MCF 10A (cell line): Measurements from ENCODE around the gene COL26A1. TPM values are rescaled to one million over a fixed set of nuclear protein-coding genes. Genes with fewer than 3 reads are reported as not detected.

Experiments used
- BruUV-seq: library from RNA; stranded (reverse); fragments of 400-500 nt; replicated peaks from 2 replicates; lab custom pipeline; 2021; lab: Mats Ljungman, UMichigan
- CTCF ChIA-PET: fragments of 300-600 bp; sonication (Branson Sonifier 250); formaldehyde crosslinking; extraction: SDS; loops from one replicate; lab custom pipeline; 2021; ENCODE audit warnings: antibody characterized with exemption, inconsistent platforms; lab: Yijun Ruan, JAX
- POLR2A ChIA-PET: fragments of 300-600, 350-650 bp; sonication (Branson Sonifier 250); formaldehyde crosslinking; extraction: SDS; loops from one replicate; lab custom pipeline; 2020; ENCODE audit warnings: antibody characterized with exemption, inconsistent platforms; lab: Yijun Ruan, JAX
- DNase-seq: peaks from one replicate; pipeline ENCODE4 v3.0.0-alpha.2; 2018; ENCODE audit not compliant: unreplicated experiment
- H3K27ac Mint-ChIP-seq: one replicate; pipeline ENCODE4 v1.8.0; 2022; ENCODE audit warnings: mild to moderate bottlenecking, low read depth, mixed read lengths; ENCODE audit not compliant: unreplicated experiment
- H3K27me3 Mint-ChIP-seq: one replicate; pipeline ENCODE4 v1.8.0; 2022; ENCODE audit warnings: mixed read lengths; ENCODE audit not compliant: insufficient read depth, unreplicated experiment
- H3K36me3 Mint-ChIP-seq: one replicate; pipeline ENCODE4 v1.8.0; 2022; ENCODE audit warnings: mild to moderate bottlenecking, moderate library complexity, mixed read lengths; ENCODE audit not compliant: insufficient read depth, unreplicated experiment
- H3K4me1 Mint-ChIP-seq: one replicate; pipeline ENCODE4 v1.8.0; 2022; ENCODE audit warnings: mixed read lengths; ENCODE audit not compliant: insufficient read depth, unreplicated experiment
- H3K4me3 Mint-ChIP-seq: one replicate; pipeline ENCODE4 v1.8.0; 2022; ENCODE audit warnings: mild to moderate bottlenecking, moderate library complexity, mixed read lengths; ENCODE audit not compliant: unreplicated experiment
- H3K9me3 Mint-ChIP-seq: one replicate; pipeline ENCODE4 v1.8.0; 2022; ENCODE audit warnings: mixed read lengths; ENCODE audit not compliant: unreplicated experiment
- CTCF ChIP-seq: fragments of 200-600 bp; IDR thresholded peaks from one replicate; pipeline ENCODE4 v1.8.0; 2022; ENCODE audit warnings: antibody characterized with exemption, mild to moderate bottlenecking; ENCODE audit not compliant: unreplicated experiment
- intact Hi-C: fragments of 100-400 bp; cut with micrococcal nuclease; formaldehyde crosslinking; loops from 2 replicates; pipeline ENCODE4 v1.14.1; 2022
- total RNA-seq: library from RNA; stranded (reverse); gene quantifications from 2 replicates; pipeline ENCODE4 v1.2.3, GENCODE V29; 2022

The COL26A1 gene
- total RNA-seq, 1 experiment from 2014 or later, result not detected

DNA sequence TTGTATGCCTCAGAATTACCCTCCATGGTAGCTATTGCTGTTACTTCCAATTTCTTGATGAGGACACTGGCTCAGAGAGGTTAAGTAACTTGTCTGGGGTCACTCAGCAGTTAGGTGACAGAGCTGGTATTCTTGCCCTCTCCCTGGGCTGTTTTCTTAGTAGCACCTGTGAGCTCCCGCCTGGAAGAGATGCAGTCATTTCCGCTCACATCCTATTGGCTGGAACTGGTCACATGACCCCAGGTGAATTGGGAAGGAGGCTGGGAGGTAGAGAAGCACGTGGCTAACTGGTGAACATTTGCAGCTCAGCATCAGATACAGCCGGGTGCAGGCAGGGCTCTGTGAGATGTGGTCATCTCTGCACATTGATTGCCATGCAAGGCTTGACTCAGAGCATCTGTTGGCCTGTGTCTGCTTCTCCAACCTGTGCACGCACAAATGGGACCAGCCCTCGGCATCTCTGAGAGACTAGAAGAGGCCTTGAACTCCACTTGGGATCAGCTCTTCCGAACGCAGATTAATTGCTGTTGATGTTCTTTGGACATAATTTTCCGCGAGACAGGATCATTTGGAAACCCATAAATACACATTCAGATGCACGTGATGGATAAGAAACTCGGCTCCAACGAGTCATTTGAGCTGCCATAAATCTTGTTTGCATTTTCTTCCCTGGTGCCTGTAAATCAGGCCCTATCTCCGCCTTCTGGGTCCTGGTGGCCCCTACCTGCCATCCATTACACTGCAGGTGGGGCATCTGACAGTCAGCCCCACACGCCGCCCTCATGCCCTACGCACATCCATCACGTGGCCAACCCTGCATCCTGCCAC, 223.6 kb downstream of the COL26A1 start:
- Mint-ChIP-seq H3K4me3 (no peak overlapping the region), H3K27ac (no peak overlapping the region), H3K9me3 (peaks cover 12% of the 10 kb centered on the region), H3K27me3 (peaks cover 17% of the 10 kb centered on the region), H3K4me1 (no peaks in the 10 kb centered on the region), H3K36me3 (peaks cover 5% of the 10 kb centered on the region)
- no peak for DNase-seq
- BruUV-seq, result no TSS peak
- CTCF ChIA-PET, result interaction anchor here (0.9 to 1.1 kb wide), 3 partner anchors 16 to 651 kb away, joined by 3 to 7 read pairs (median 5); no protein-coding TSS in a partner anchor
- POLR2A ChIA-PET, result no interaction called here
- no peak for TF ChIP-seq CTCF
- intact Hi-C loops, result no loop called here

DNA sequence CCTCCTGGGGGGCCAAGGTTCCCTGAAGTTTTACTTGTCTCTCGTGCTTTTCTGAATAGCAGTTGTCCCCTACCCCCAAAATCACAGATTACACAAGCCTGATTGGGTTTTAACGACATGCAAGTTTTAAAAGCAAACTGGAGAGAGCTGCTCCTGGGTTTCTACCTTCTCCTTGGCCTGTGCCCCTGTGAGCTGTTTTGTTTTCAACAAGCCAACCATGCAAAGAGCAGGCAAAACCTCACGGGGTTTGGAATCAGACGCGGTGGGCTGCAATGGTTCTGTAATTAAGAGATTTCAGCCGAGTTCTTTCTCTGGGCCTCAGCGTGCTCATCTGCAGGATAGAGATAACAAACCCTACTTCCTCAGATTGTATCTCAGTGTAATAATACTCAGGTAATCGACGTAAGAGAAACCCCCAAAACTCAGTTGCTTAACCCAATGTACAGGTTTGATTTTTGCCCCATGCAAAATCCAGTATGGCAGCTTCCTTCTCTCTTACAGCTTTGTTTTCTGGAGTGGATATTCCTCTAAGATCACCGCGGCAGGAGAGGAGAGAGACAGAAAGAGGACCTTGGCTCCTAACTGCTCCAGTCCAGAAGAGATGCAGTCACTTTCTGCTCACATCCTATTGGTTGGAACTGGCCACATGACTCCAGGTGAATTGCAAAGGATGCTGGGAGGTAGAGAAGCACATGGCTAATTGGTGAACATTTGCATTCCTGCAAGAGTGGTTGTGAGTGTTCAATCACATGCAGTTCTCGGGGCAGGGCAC, 224.4 kb downstream of the COL26A1 start:
- Mint-ChIP-seq H3K27ac (no peak overlapping the region), H3K4me3 (no peak overlapping the region), H3K4me1 (no peaks in the 10 kb centered on the region), H3K27me3 (peaks cover 17% of the 10 kb centered on the region), H3K9me3 (peaks cover 12% of the 10 kb centered on the region), H3K36me3 (peaks cover 8% of the 10 kb centered on the region)
- ChIA-PET POLR2A (no interaction called here), CTCF (interaction anchor here (0.9 kb wide), 2 partner anchors 16 to 137 kb away, joined by 4 to 5 read pairs; no protein-coding TSS in a partner anchor)
- intact Hi-C loops, result no loop called here
- no peak for DNase-seq
- no peak for TF ChIP-seq CTCF
- BruUV-seq, result no TSS peak

DNA sequence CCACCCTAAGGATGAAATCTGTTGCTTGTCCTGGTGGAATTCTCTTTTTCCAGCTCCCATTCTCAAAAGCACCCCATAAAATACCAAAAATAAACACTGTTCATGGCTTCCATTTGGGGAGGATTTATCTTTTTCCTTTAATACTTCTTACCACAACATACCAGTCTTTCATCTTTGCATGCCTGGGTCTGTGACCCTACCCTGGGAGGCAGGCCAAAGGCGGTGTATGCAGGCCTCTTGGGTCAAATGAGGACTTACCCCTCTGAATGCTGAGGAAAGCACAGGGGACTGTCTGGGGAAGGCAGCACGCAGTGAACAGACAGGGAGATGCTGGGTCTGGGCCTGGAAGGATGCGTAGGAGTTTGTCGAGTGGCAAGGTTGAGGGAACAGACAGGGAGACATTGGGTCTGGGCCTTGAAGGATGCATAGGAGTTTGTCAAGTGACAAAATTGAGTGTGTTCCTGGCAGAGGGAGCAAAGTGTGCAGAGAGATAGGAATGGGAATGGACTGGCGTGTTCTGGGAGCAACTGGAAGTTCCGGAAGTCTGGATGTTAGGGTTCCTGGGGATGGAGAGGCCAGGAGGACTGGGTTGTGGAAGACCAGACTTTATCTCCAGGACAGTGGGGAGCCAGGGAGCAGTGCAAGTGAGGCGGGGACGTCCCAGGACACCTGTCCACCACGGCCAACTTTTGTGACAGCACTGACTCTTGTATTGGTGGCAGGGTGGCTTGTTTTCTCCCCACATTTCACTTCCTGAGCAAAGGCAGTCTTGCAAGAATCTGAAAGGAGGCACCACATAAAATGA, 225.7 kb downstream of the COL26A1 start:
- H3K27me3 Mint-ChIP-seq, result peaks cover 6% of the 10 kb centered on the region
- H3K4me3 Mint-ChIP-seq, result no peak overlapping the region
- intact Hi-C loops, result no loop called here

More for the DNA sequence above, 225.7 kb downstream of the COL26A1 start:
- H3K27ac Mint-ChIP-seq, result no peak overlapping the region
- POLR2A ChIA-PET, result no interaction called here
- peaks cover 12% of the 10 kb centered on the region for H3K36me3 Mint-ChIP-seq
- CTCF ChIA-PET, result no interaction called here
- no peaks in the 10 kb centered on the region for H3K4me1 Mint-ChIP-seq
- BruUV-seq, result no TSS peak
- no peak for DNase-seq
- TF ChIP-seq CTCF, result no peak
- peaks cover 8% of the 10 kb centered on the region for H3K9me3 Mint-ChIP-seq
